PC-3 (cell line): ENCODE data around the gene ZMIZ2.

Source experiments
- CTCF ChIP-seq: fragments of 300-600 bp; sonication (generic); conservative IDR thresholded peaks from 2 replicates; pipeline ENCODE4 v1.5.1; 2017; ENCODE audit warnings: antibody characterized with exemption, low read depth, mild to moderate bottlenecking, low read length
- EZH2 ChIP-seq: fragments of 300-600 bp; sonication (generic); IDR thresholded peaks from one replicate; pipeline ENCODE4 v1.6.1; 2017; ENCODE audit warnings: antibody characterized with exemption, mild to moderate bottlenecking, low read length; ENCODE audit not compliant: unreplicated experiment

- TF ChIP-seq CTCF (no peak), EZH2 (no peak)
Measured at GRCh38 chr7:44761207-44762161, 12.8 kb downstream of the ZMIZ2 start.
